ENCODE measurements around the gene MLLT3.

MLLT3 gene

GRCh38 chr9:20358207-20358606 lies 264.1 kb downstream of the MLLT3 start:
- no peaks in the 10 kb centered on the region for H3K9me3 ChIP-seq (ENCODE audit: insufficient read depth, low read length)
- H3K9ac ChIP-seq (ENCODE audit: low read length): no peak overlapping the region
- H2AFZ ChIP-seq (ENCODE audit: low read depth, low read length, severe bottlenecking): no peak overlapping the region
- no peaks in the 10 kb centered on the region for H3K27me3 ChIP-seq (ENCODE audit: low read length)
- no peaks in the 10 kb centered on the region for H3F3A ChIP-seq (ENCODE audit: insufficient read depth)
- no peaks in the 10 kb centered on the region for H3K79me2 ChIP-seq (ENCODE audit: insufficient read depth, low read length)
- H3K9me2 ChIP-seq (replicated peaks; ENCODE audit: insufficient read depth, low read length): no peaks in the 10 kb centered on the region
- H4K20me1 ChIP-seq (ENCODE audit: low read depth, low read length): no peaks in the 10 kb centered on the region
- no peaks in the 10 kb centered on the region for H3K36me3 ChIP-seq (ENCODE audit: low read length)
- TF ChIP-seq EZH2phosphoT487 (conservative IDR thresholded peaks at IDR 0.05; ENCODE audit: low read length): no peak
- TF ChIP-seq, protein P1, sequence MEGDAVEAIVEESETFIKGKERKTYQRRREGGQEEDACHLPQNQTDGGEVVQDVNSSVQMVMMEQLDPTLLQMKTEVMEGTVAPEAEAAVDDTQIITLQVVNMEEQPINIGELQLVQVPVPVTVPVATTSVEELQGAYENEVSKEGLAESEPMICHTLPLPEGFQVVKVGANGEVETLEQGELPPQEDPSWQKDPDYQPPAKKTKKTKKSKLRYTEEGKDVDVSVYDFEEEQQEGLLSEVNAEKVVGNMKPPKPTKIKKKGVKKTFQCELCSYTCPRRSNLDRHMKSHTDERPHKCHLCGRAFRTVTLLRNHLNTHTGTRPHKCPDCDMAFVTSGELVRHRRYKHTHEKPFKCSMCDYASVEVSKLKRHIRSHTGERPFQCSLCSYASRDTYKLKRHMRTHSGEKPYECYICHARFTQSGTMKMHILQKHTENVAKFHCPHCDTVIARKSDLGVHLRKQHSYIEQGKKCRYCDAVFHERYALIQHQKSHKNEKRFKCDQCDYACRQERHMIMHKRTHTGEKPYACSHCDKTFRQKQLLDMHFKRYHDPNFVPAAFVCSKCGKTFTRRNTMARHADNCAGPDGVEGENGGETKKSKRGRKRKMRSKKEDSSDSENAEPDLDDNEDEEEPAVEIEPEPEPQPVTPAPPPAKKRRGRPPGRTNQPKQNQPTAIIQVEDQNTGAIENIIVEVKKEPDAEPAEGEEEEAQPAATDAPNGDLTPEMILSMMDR (IDR thresholded peaks at IDR 0.05; ENCODE audit: insufficient read depth, low read length, poor library complexity, severe bottlenecking): no peak
- no peak overlapping the region for H3K4me3 ChIP-seq (ENCODE audit: insufficient read depth, low read length, poor library complexity, severe bottlenecking)
- no peak overlapping the region for H3K27ac ChIP-seq (ENCODE audit: low read depth, low read length)
- H3K4me2 ChIP-seq (ENCODE audit: low read depth, low read length, poor library complexity, severe bottlenecking): no peak overlapping the region

- Histone ChIP-seq H3F3A (ENCODE audit: insufficient read depth) (no peaks in the 10 kb centered on the region), H2AFZ (ENCODE audit: low read depth, low read length, severe bottlenecking) (no peak overlapping the region), H3K9me3 (ENCODE audit: insufficient read depth, low read length) (no peaks in the 10 kb centered on the region), H3K4me2 (ENCODE audit: low read depth, low read length, poor library complexity, severe bottlenecking) (no peak overlapping the region), H3K9me2 (replicated peaks; ENCODE audit: insufficient read depth, low read length) (no peaks in the 10 kb centered on the region), H3K27ac (ENCODE audit: low read depth, low read length) (no peak overlapping the region), H3K36me3 (ENCODE audit: low read length) (no peaks in the 10 kb centered on the region), H3K9ac (ENCODE audit: low read length) (no peak overlapping the region), H4K20me1 (ENCODE audit: low read depth, low read length) (no peaks in the 10 kb centered on the region), H3K27me3 (ENCODE audit: low read length) (no peaks in the 10 kb centered on the region), H3K4me3 (ENCODE audit: insufficient read depth, low read length, poor library complexity, severe bottlenecking) (no peak overlapping the region), H3K79me2 (ENCODE audit: insufficient read depth, low read length) (no peaks in the 10 kb centered on the region)
- TF ChIP-seq, protein P1 (IDR thresholded peaks at IDR 0.05; ENCODE audit: insufficient read depth, low read length, poor library complexity, severe bottlenecking): no peak
- no peak for TF ChIP-seq EZH2phosphoT487 (conservative IDR thresholded peaks at IDR 0.05; ENCODE audit: low read length)
Observed at GRCh38 chr9:20357037-20357432, 265.3 kb downstream of the MLLT3 start.

- Histone ChIP-seq H3K27ac (ENCODE audit: low read depth, low read length) (no peak overlapping the region), H3K9me2 (replicated peaks; ENCODE audit: insufficient read depth, low read length) (no peaks in the 10 kb centered on the region), H2AFZ (ENCODE audit: low read depth, low read length, severe bottlenecking) (no peak overlapping the region)
Observed at GRCh38 chr9:20356403-20357036, 265.8 kb downstream of the MLLT3 start.

More at GRCh38 chr9:20356403-20357036, 265.8 kb downstream of the MLLT3 start:
- Histone ChIP-seq H3K36me3 (ENCODE audit: low read length) (no peaks in the 10 kb centered on the region), H4K20me1 (ENCODE audit: low read depth, low read length) (no peaks in the 10 kb centered on the region), H3K79me2 (ENCODE audit: insufficient read depth, low read length) (no peaks in the 10 kb centered on the region), H3K4me2 (ENCODE audit: low read depth, low read length, poor library complexity, severe bottlenecking) (no peak overlapping the region), H3K9ac (ENCODE audit: low read length) (no peak overlapping the region), H3K27me3 (ENCODE audit: low read length) (no peaks in the 10 kb centered on the region), H3K4me3 (ENCODE audit: insufficient read depth, low read length, poor library complexity, severe bottlenecking) (no peak overlapping the region), H3K9me3 (ENCODE audit: insufficient read depth, low read length) (no peaks in the 10 kb centered on the region), H3F3A (ENCODE audit: insufficient read depth) (no peaks in the 10 kb centered on the region)
- TF ChIP-seq EZH2phosphoT487 (conservative IDR thresholded peaks at IDR 0.05; ENCODE audit: low read length): no peak
- TF ChIP-seq, protein P1 (IDR thresholded peaks at IDR 0.05; ENCODE audit: insufficient read depth, low read length, poor library complexity, severe bottlenecking): peak; percentile 66

All from SU-DHL-6 (cell line).